ENCODE measurements around the gene SPATA2L.
"Not testable (repeated sequence)": the region's sequence is repeated elsewhere in the genome, so short reads cannot be mapped to it uniquely, and the experiment has no call there.

Gene SPATA2L

GRCh38 chr16:89693931-89694783 lies 7.3 kb downstream of the SPATA2L start:
- no peak for DNase-seq (ENCODE audit: extremely low read depth, low read depth)

GRCh38 chr16:89693289-89693731 lies 8.2 kb downstream of the SPATA2L start:
- no peak for TF ChIP-seq CTCF (IDR thresholded peaks at IDR 0.05; ENCODE audit: low read depth, low read length, missing control alignments)
- no peak overlapping the region for H3K4me3 ChIP-seq (replicated peaks; ENCODE audit: low read depth, low read length)
- no peak for DNase-seq (ENCODE audit: extremely low read depth, low read depth)

More at GRCh38 chr16:89693931-89694783, 7.3 kb downstream of the SPATA2L start:
- H3K4me3 ChIP-seq (replicated peaks; ENCODE audit: low read depth, low read length) = no peak overlapping the region
- no peak for TF ChIP-seq CTCF (IDR thresholded peaks at IDR 0.05; ENCODE audit: low read depth, low read length, missing control alignments)

DNA sequence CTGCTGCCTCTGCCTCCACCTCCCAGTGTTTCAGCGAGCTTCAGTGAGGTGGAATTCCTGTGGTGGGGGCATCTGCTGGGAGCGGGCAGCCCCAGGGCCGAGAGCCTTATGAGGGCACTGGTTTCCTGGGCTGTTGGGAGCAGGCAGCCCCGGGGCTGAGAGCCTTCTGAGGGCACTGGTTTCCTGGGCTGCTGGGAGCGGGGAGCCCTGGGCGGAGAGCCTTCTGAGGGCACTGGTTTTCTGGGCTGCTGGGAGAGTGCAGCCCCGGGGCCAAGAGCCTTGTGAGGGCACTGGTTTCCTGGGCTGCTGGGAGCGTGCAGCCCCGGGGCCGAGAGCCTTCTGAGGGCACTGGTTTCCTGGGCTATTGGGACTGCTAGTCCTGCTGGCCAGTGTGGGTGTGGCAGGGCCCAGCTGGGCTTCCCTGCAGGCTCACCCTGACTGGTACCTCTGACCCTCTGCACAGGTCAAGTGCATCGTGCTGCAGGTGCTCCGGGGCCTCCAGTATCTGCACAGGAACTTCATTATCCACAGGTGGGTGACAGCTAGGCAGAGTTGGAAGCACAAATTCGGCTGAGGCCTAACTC lies 9.4 kb downstream of the SPATA2L start:
- H3K4me3 ChIP-seq (replicated peaks; ENCODE audit: low read depth, low read length) = no peak overlapping the region
- TF ChIP-seq CTCF (IDR thresholded peaks at IDR 0.05; ENCODE audit: low read depth, low read length, missing control alignments) = no peak
- DNase-seq (ENCODE audit: extremely low read depth, low read depth) = no peak

- H3K4me3 ChIP-seq (replicated peaks; ENCODE audit: low read depth, low read length) = no peak overlapping the region
- no peak for TF ChIP-seq CTCF (IDR thresholded peaks at IDR 0.05; ENCODE audit: low read depth, low read length, missing control alignments)
- DNase-seq (ENCODE audit: extremely low read depth, low read depth) = no peak
These were observed 10.1 kb downstream of the SPATA2L start for GRCh38 chr16:89691231-89691985.

DNA sequence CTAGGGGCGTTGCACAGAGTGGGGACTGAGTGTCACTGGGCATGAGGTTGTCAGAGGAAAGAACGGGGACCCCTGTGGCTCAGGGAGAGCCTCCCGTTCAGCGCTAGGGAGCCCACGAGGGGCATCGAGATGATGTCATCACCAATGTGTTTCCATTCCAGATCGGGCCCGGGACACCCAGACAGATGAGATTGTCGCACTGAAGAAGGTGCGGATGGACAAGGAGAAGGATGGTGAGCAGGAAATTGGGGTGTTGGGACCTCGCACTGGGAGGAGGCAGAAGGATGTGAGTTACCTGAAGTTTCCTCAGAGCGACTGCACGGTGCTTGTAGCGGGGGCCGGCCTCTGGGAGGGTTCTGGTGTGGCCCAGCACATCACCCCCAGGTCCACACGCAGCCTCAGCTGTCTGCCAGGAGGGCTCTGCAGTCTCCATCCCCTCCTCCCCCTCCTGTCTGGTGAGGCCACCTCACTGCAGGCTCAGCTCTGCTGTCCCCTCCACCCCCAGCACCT lies 11.1 kb downstream of the SPATA2L start:
- no peak overlapping the region for H3K4me3 ChIP-seq (replicated peaks; ENCODE audit: low read depth, low read length)
- no peak for TF ChIP-seq CTCF (IDR thresholded peaks at IDR 0.05; ENCODE audit: low read depth, low read length, missing control alignments)
- DNase-seq (ENCODE audit: extremely low read depth, low read depth) = no peak

- DNase-seq (ENCODE audit: extremely low read depth, low read depth); H3K4me3 ChIP-seq (replicated peaks; ENCODE audit: low read depth, low read length): not testable (repeated sequence)
These were observed 11.9 kb downstream of the SPATA2L start for GRCh38 chr16:89689621-89690020.

DNA sequence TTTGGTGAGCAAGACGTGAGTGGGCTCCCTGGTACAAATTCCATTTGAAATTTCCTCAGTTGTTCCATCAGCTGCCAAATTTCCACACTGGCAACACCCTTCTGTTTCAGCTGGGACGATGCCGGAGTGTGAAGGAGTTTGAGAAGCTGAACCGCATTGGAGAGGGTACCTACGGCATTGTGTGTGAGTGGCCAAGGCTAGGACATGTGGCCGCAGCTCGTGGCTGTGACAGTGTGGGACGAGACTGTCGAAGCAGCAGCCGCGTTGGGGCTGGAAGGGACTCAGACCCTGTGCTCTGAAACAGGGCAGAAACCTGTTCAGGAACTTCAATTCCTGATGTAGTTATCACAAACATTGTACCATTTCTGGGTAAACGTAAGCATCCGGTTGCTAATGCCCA lies 12.4 kb downstream of the SPATA2L start:
- no peak for DNase-seq (ENCODE audit: extremely low read depth, low read depth)
- TF ChIP-seq CTCF (IDR thresholded peaks at IDR 0.05; ENCODE audit: low read depth, low read length, missing control alignments) = no peak

More for the DNA sequence above, 12.4 kb downstream of the SPATA2L start:
- no peak overlapping the region for H3K4me3 ChIP-seq (replicated peaks; ENCODE audit: low read depth, low read length)

Measured in HFF-Myc (cell line).